ENCODE results near the gene IL1RAPL2. TPM values are rescaled to one million over a fixed set of nuclear protein-coding genes. Genes with fewer than 3 reads are reported as not detected.
"Not testable (repeated sequence)": the region's sequence is repeated elsewhere in the genome, so short reads cannot be mapped to it uniquely, and the experiment has no call there.

The IL1RAPL2 gene
- total RNA-seq, 1 donor from 2014 or later: not detected

- ChIA-PET POLR2A (no interaction called here), CTCF (no interaction called here)
- no peaks in the 10 kb centered on the region for H3K36me3 Mint-ChIP-seq (ENCODE audit: low read depth)
- intact Hi-C loops (cut with micrococcal nuclease): no loop called here
- no peak for TF ChIP-seq CTCF (IDR thresholded peaks at IDR 0.05)
- no peak for ATAC-seq (ENCODE audit: low read depth)
- H3K27me3 Mint-ChIP-seq: no peaks in the 10 kb centered on the region
- DNase-seq: no peak
- no peak overlapping the region for H3K4me3 Mint-ChIP-seq
- H3K27ac Mint-ChIP-seq: no peak overlapping the region
- no peaks in the 10 kb centered on the region for H3K4me1 Mint-ChIP-seq
- H3K9me3 Mint-ChIP-seq: peaks cover 2% of the 10 kb centered on the region
Measured at GRCh38 chrX:105101378-105101777, 535.4 kb downstream of the IL1RAPL2 start.

GRCh38 chrX:105109936-105110335, 543.9 kb downstream of the IL1RAPL2 start:
- intact Hi-C loops (cut with micrococcal nuclease): no loop called here
- TF ChIP-seq CTCF (IDR thresholded peaks at IDR 0.05): no peak
- no peak for DNase-seq
- Mint-ChIP-seq H3K4me1 (no peaks in the 10 kb centered on the region), H3K36me3 (ENCODE audit: low read depth) (no peaks in the 10 kb centered on the region), H3K27ac (no peak overlapping the region), H3K27me3 (no peaks in the 10 kb centered on the region), H3K4me3 (no peak overlapping the region), H3K9me3 (peaks cover 3% of the 10 kb centered on the region)
- ChIA-PET CTCF (no interaction called here), POLR2A (no interaction called here)
- no peak for ATAC-seq (ENCODE audit: low read depth)

- Mint-ChIP-seq H3K4me1 (no peaks in the 10 kb centered on the region), H3K27me3 (no peaks in the 10 kb centered on the region), H3K27ac (no peak overlapping the region), H3K4me3 (no peak overlapping the region), H3K36me3 (ENCODE audit: low read depth) (no peaks in the 10 kb centered on the region), H3K9me3 (no peaks in the 10 kb centered on the region)
- no peak for TF ChIP-seq CTCF (IDR thresholded peaks at IDR 0.05)
- ATAC-seq (ENCODE audit: low read depth) (no peak), DNase-seq (no peak)
- CTCF ChIA-PET: no interaction called here
- intact Hi-C loops (cut with micrococcal nuclease): no loop called here
- POLR2A ChIA-PET: no interaction called here
Measured at GRCh38 chrX:105114554-105115130, 548.6 kb downstream of the IL1RAPL2 start.

GRCh38 chrX:105115596-105116320, 549.8 kb downstream of the IL1RAPL2 start:
- H3K4me3 Mint-ChIP-seq; POLR2A ChIA-PET; H3K4me1 Mint-ChIP-seq; H3K9me3 Mint-ChIP-seq; CTCF ChIA-PET; DNase-seq; intact Hi-C loops (cut with micrococcal nuclease); ATAC-seq (ENCODE audit: low read depth); H3K36me3 Mint-ChIP-seq (ENCODE audit: low read depth); H3K27me3 Mint-ChIP-seq; H3K27ac Mint-ChIP-seq: not testable (repeated sequence)

GRCh38 chrX:105116486-105116885, 550.5 kb downstream of the IL1RAPL2 start:
- no peak overlapping the region for H3K27ac Mint-ChIP-seq
- no peak overlapping the region for H3K4me3 Mint-ChIP-seq
- H3K27me3 Mint-ChIP-seq: no peaks in the 10 kb centered on the region
- ChIA-PET CTCF (no interaction called here), POLR2A (no interaction called here)
- no peaks in the 10 kb centered on the region for H3K9me3 Mint-ChIP-seq
- no peak for TF ChIP-seq CTCF (IDR thresholded peaks at IDR 0.05)
- no peaks in the 10 kb centered on the region for H3K36me3 Mint-ChIP-seq (ENCODE audit: low read depth)
- ATAC-seq (ENCODE audit: low read depth) (no peak), DNase-seq (no peak)
- H3K4me1 Mint-ChIP-seq: no peaks in the 10 kb centered on the region
- intact Hi-C loops (cut with micrococcal nuclease): no loop called here

Measured in activated B cell treated with CpG ODN at 0.5 μM for 24 hours (primary cell).